Measurements from ENCODE around the gene PSME2. TPM values are rescaled to one million over a fixed set of nuclear protein-coding genes. Genes with fewer than 3 reads are reported as not detected.

Gene PSME2
- total and polyA plus RNA-seq, 7 experiments from 2014 or later = 120 to 777 (median 146) TPM

- Mint-ChIP-seq H3K4me3 (no peak overlapping the region), H3K9me3 (peaks cover 0 to 2% (median 0%) of the 10 kb centered on the region in 11 donors), H3K27ac (peak overlapping the region in 1 of 9 donors; percentile 15), H3K27me3 (no peaks in the 10 kb centered on the region), H3K36me3 (peaks cover 3 to 44% (median 15%) of the 10 kb centered on the region in 5 donors), H3K4me1 (peaks cover 5 to 15% (median 7%) of the 10 kb centered on the region in 7 donors)
- H3K36me3 ChIP-seq (ENCODE audit: control insufficient read depth in 2 of 3, insufficient read depth in 3 of 3, low read length in 3 of 3) = peaks cover 0 to 45% (median 5%) of the 10 kb centered on the region in 3 experiments
- no peaks in the 10 kb centered on the region for H3K4me1 ChIP-seq (ENCODE audit: control insufficient read depth in 2 of 2, insufficient read depth in 2 of 2, low read length in 2 of 2)
- no peak overlapping the region for H3K27ac ChIP-seq (ENCODE audit: low read depth, low read length)
- no peak for DNase-seq
- H3K4me3 ChIP-seq (ENCODE audit: low read length) = no peak overlapping the region
- no peaks in the 10 kb centered on the region for H3K9me3 ChIP-seq (ENCODE audit: control insufficient read depth in 2 of 3, low read length in 3 of 3)
- H3K27me3 ChIP-seq (ENCODE audit: control insufficient read depth in 2 of 2, insufficient read depth in 2 of 2, low read length in 2 of 2) = no peaks in the 10 kb centered on the region
- ChIA-PET CTCF (interaction anchor here (1.4 to 11.7 kb wide), 3 partner anchors 7 to 45 kb away, joined by 3 to 246 read pairs (median 165); partner anchors contain the start of genes CARMIL3 and PCK2), POLR2A (interaction anchor here (0.7 to 1.1 kb wide), 2 partner anchors 13 to 21 kb away, joined by 3 read pairs; partner anchors contain the start of genes DCAF11 and NRL)
- no peak for ATAC-seq
- intact Hi-C loops (cut with micrococcal nuclease) = no loop called here
Observed at GRCh38 chr14:24100982-24101494, 45.4 kb downstream of the PSME2 start.

GRCh38 chr14:24100197-24100981 is 46.0 kb downstream of the PSME2 start:
- POLR2A ChIA-PET = interaction anchor here (0.7 kb wide), 1 partner anchor 21 kb away, joined by 3 read pairs; no protein-coding TSS in a partner anchor
- peak overlapping the region in 2 of 9 donors; percentile 15 to 34 for H3K27ac Mint-ChIP-seq
- intact Hi-C loops (cut with micrococcal nuclease) = no loop called here

DNA sequence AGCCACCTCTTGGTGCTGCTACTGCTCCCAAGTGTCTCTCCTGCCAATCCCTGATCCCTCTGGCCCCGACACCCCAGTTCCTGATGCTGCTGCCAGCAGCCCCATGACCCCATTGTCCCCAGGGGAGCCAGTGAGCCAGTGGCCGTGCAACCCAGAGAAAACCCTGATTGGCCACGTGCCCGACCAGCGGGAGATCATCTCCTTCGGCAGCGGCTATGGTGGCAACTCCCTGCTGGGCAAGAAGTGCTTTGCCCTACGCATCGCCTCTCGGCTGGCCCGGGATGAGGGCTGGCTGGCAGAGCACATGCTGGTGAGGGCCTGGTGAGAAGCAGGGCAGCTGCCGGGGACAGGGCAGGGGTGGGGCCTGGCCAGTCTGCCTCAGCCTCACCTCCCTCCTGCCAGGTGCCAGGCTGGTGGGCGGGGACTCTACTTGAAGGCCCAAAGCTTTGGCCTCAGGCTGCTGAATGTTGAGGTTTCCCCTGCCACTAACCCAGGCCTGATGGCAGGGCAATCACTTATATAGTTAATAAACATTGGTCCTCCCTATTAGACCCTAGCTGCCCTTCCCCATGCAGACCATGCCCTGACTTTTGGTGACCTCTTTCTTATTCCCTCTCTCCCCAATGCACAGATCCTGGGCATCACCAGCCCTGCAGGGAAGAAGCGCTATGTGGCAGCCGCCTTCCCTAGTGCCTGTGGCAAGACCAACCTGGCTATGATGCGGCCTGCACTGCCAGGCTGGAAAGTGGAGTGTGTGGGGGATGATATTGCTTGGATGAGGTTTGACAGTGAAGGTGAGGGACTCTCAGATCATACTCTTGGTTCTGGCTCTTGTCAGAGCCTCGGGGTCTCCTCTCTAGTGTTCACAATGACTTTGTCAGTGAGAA is 47.2 kb downstream of the PSME2 start:
- peak overlapping the region in 3 of 9 donors; percentile 9 to 65 (median 34) for H3K27ac Mint-ChIP-seq
- H3K4me1 Mint-ChIP-seq = peaks cover 17 to 24% (median 19%) of the 10 kb centered on the region in 7 donors
- ATAC-seq = no peak
- Histone ChIP-seq H3K9me3 (ENCODE audit: control insufficient read depth in 2 of 3, low read length in 3 of 3) (no peaks in the 10 kb centered on the region), H3K4me1 (ENCODE audit: control insufficient read depth in 2 of 2, insufficient read depth in 2 of 2, low read length in 2 of 2) (peaks cover 6 to 10% of the 10 kb centered on the region in 2 donors), H3K4me3 (ENCODE audit: low read length) (no peak overlapping the region), H3K27me3 (ENCODE audit: control insufficient read depth in 2 of 2, insufficient read depth in 2 of 2, low read length in 2 of 2) (no peaks in the 10 kb centered on the region), H3K36me3 (ENCODE audit: control insufficient read depth in 2 of 3, insufficient read depth in 3 of 3, low read length in 3 of 3) (peaks cover 0 to 50% (median 5%) of the 10 kb centered on the region in 3 experiments), H3K27ac (ENCODE audit: low read depth, low read length) (no peak overlapping the region)
- H3K36me3 Mint-ChIP-seq = peaks cover 0 to 43% (median 6%) of the 10 kb centered on the region in 5 donors
- H3K9me3 Mint-ChIP-seq = no peaks in the 10 kb centered on the region
- H3K4me3 Mint-ChIP-seq = no peak overlapping the region
- ChIA-PET CTCF (interaction anchor here (11.7 kb wide), 1 partner anchor 43 kb away, joined by 246 read pairs; the partner anchor contains the start of gene CARMIL3), POLR2A (no interaction called here)
- H3K27me3 Mint-ChIP-seq = no peaks in the 10 kb centered on the region
- no peak for DNase-seq
- intact Hi-C loops (cut with micrococcal nuclease) = no loop called here

More at GRCh38 chr14:24100197-24100981, 46.0 kb downstream of the PSME2 start:
- Histone ChIP-seq H3K4me1 (ENCODE audit: control insufficient read depth in 2 of 2, insufficient read depth in 2 of 2, low read length in 2 of 2) (peaks cover 5 to 6% of the 10 kb centered on the region in 2 donors), H3K9me3 (ENCODE audit: control insufficient read depth in 2 of 3, low read length in 3 of 3) (no peaks in the 10 kb centered on the region), H3K4me3 (ENCODE audit: low read length) (no peak overlapping the region), H3K27me3 (ENCODE audit: control insufficient read depth in 2 of 2, insufficient read depth in 2 of 2, low read length in 2 of 2) (no peaks in the 10 kb centered on the region), H3K27ac (ENCODE audit: low read depth, low read length) (no peak overlapping the region), H3K36me3 (ENCODE audit: control insufficient read depth in 2 of 3, insufficient read depth in 3 of 3, low read length in 3 of 3) (peaks cover 0 to 45% (median 5%) of the 10 kb centered on the region in 3 experiments)
- Mint-ChIP-seq H3K9me3 (peaks cover 0 to 2% (median 0%) of the 10 kb centered on the region in 11 donors), H3K36me3 (peaks cover 3 to 45% (median 15%) of the 10 kb centered on the region in 5 donors), H3K4me1 (peaks cover 10 to 17% (median 12%) of the 10 kb centered on the region in 7 donors), H3K27me3 (no peaks in the 10 kb centered on the region), H3K4me3 (no peak overlapping the region)
- CTCF ChIA-PET = interaction anchor here (1.4 to 11.7 kb wide), 3 partner anchors 6 to 45 kb away, joined by 3 to 246 read pairs (median 165); partner anchors contain the start of genes CARMIL3 and PCK2
- ATAC-seq (no peak), DNase-seq (no peak)

DNA sequence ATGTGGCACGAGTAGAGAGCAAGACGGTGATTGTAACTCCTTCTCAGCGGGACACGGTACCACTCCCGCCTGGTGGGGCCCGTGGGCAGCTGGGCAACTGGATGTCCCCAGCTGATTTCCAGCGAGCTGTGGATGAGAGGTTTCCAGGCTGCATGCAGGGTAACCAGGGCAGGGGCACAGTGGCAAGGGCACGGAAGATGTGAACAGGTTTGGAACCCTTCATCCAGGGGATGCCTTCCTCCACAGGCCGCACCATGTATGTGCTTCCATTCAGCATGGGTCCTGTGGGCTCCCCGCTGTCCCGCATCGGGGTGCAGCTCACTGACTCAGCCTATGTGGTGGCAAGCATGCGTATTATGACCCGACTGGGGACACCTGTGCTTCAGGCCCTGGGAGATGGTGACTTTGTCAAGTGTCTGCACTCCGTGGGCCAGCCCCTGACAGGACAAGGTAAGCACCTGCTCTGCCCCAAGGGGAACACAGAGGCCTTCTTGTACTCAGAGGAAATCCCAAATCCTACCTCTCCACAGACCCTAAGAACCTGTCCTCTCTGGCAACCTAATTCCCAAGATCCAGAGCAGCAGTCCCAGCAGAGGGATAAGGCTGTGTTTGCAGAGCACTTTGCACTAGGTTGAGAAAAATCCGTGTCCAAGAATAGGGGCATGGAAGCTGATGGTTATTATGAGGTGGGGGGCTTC is 48.0 kb downstream of the PSME2 start:
- Mint-ChIP-seq H3K4me3 (no peak overlapping the region), H3K9me3 (no peaks in the 10 kb centered on the region), H3K4me1 (peaks cover 20 to 28% (median 23%) of the 10 kb centered on the region in 7 donors), H3K27me3 (no peaks in the 10 kb centered on the region), H3K36me3 (peaks cover 0 to 35% (median 0%) of the 10 kb centered on the region in 5 donors), H3K27ac (peak overlapping the region in 1 of 9 donors; percentile 31)
- intact Hi-C loops (cut with micrococcal nuclease) = no loop called here
- Histone ChIP-seq H3K4me3 (ENCODE audit: low read length) (no peak overlapping the region), H3K9me3 (ENCODE audit: control insufficient read depth in 2 of 3, low read length in 3 of 3) (no peaks in the 10 kb centered on the region), H3K4me1 (ENCODE audit: control insufficient read depth in 2 of 2, insufficient read depth in 2 of 2, low read length in 2 of 2) (peaks cover 6 to 14% of the 10 kb centered on the region in 2 donors), H3K27ac (ENCODE audit: low read depth, low read length) (no peak overlapping the region), H3K27me3 (ENCODE audit: control insufficient read depth in 2 of 2, insufficient read depth in 2 of 2, low read length in 2 of 2) (no peaks in the 10 kb centered on the region), H3K36me3 (ENCODE audit: control insufficient read depth in 2 of 3, insufficient read depth in 3 of 3, low read length in 3 of 3) (peaks cover 0 to 48% (median 5%) of the 10 kb centered on the region in 3 experiments)
- ChIA-PET POLR2A (interaction anchor here (1.0 to 9.1 kb wide), 3 partner anchors 8 to 53 kb away, joined by 3 to 85 read pairs (median 80); no protein-coding TSS in a partner anchor), CTCF (interaction anchor here (1.1 to 9.4 kb wide), 2 partner anchors 7 to 41 kb away, joined by 3 to 165 read pairs; no protein-coding TSS in a partner anchor)
- ATAC-seq (no peak), DNase-seq (no peak)

GRCh38 chr14:24096545-24097181 is 49.7 kb downstream of the PSME2 start:
- Mint-ChIP-seq H3K36me3 (peaks cover 0 to 28% (median 0%) of the 10 kb centered on the region in 5 donors), H3K9me3 (no peaks in the 10 kb centered on the region), H3K4me1 (peaks cover 22 to 38% (median 33%) of the 10 kb centered on the region in 7 donors), H3K27me3 (no peaks in the 10 kb centered on the region), H3K27ac (peak overlapping the region; percentile 14 to 81 (median 68)), H3K4me3 (peak overlapping the region in 9 of 10 donors; percentile 17 to 69 (median 57))
- ATAC-seq = no peak
- Histone ChIP-seq H3K9me3 (ENCODE audit: control insufficient read depth in 2 of 3, low read length in 3 of 3) (no peaks in the 10 kb centered on the region), H3K4me1 (ENCODE audit: control insufficient read depth in 2 of 2, insufficient read depth in 2 of 2, low read length in 2 of 2) (peaks cover 6 to 16% of the 10 kb centered on the region in 2 donors), H3K27me3 (ENCODE audit: control insufficient read depth in 2 of 2, insufficient read depth in 2 of 2, low read length in 2 of 2) (no peaks in the 10 kb centered on the region), H3K36me3 (ENCODE audit: control insufficient read depth in 2 of 3, insufficient read depth in 3 of 3, low read length in 3 of 3) (peaks cover 0 to 39% (median 5%) of the 10 kb centered on the region in 3 experiments), H3K4me3 (ENCODE audit: low read length) (no peak overlapping the region), H3K27ac (ENCODE audit: low read depth, low read length) (no peak overlapping the region)
- no peak for DNase-seq
- CTCF ChIA-PET = interaction anchor here (9.4 kb wide), 1 partner anchor 9 kb away, joined by 165 read pairs; no protein-coding TSS in a partner anchor
- intact Hi-C loops (cut with micrococcal nuclease) = no loop called here
- POLR2A ChIA-PET = interaction anchor here (0.7 to 9.1 kb wide), 6 partner anchors 10 to 347 kb away, joined by 3 to 85 read pairs (median 5); partner anchors contain the start of genes DCAF11 and NRL
